Measurements from ENCODE around the gene DIMT1. TPM values are rescaled to one million over a fixed set of nuclear protein-coding genes. Genes with fewer than 3 reads are reported as not detected.
A peak's percentile ranks its signal among the peaks of the same experiment; 100 is the strongest.

The DIMT1 gene
- total RNA-seq, 6 experiments from 2014 or later: 31.0 to 45.9 (median 33.1) TPM

DNA sequence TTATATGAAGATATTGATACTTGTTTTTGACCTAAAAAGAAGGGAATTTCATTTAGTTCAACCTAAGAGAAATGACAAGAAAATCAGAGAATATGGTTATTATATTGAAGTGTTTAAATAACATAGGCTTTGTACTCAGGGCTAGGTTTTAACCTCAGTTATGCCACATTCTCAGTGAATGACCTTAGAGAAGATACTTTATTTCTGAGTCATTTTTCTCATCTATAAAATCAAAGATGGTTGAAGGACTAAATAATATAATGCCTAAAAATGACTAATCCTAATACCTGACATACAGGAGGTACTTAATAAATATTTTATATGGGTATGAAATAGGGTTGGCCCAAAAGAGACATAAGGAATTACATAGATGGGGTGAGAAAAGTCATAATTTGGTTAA, 32.3 kb downstream of the DIMT1 start:
- TF ChIP-seq CTCF (IDR thresholded peaks at IDR 0.05): no peak
- Mint-ChIP-seq H3K4me1 (ENCODE audit: low read depth) (peaks cover 35% of the 10 kb centered on the region), H3K27ac (0 out of 2 replicates have a peak overlapping the region, but pooled peaks have one; percentile 11), H3K27me3 (ENCODE audit: insufficient read depth) (no peaks in the 10 kb centered on the region), H3K4me3 (no peak overlapping the region), H3K9me3 (no peaks in the 10 kb centered on the region), H3K36me3 (ENCODE audit: low read depth) (peaks cover 27% of the 10 kb centered on the region)
- DNase-seq: peak; percentile 6

DNA sequence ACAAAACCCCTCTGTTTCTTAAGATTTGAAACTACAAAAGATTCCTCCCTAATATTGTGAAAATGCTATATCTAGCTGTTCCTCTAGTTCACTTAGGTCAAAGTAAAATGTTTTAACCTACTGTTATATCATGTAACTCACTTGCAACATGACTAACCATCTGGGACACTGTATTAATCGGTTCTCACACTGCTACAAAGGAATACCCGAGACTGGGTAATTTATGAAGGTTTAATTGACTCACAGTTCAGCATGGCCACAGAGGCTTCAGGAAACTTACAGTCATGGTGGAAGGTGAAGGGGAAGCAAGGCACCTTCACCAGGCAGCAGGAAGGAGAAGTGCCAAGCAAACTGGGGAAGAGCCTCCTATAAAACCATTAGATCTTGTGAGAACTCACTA, 34.7 kb downstream of the DIMT1 start:
- no peaks in the 10 kb centered on the region for H3K27me3 Mint-ChIP-seq (ENCODE audit: insufficient read depth)
- no peaks in the 10 kb centered on the region for H3K9me3 Mint-ChIP-seq
- no peak overlapping the region for H3K27ac Mint-ChIP-seq
- no peak for TF ChIP-seq CTCF (IDR thresholded peaks at IDR 0.05)
- peaks cover 24% of the 10 kb centered on the region for H3K36me3 Mint-ChIP-seq (ENCODE audit: low read depth)
- peaks cover 23% of the 10 kb centered on the region for H3K4me1 Mint-ChIP-seq (ENCODE audit: low read depth)
- no peak overlapping the region for H3K4me3 Mint-ChIP-seq
- no peak for DNase-seq

- TF ChIP-seq CTCF (IDR thresholded peaks at IDR 0.05): no peak
- H3K27ac Mint-ChIP-seq: no peak overlapping the region
- no peaks in the 10 kb centered on the region for H3K9me3 Mint-ChIP-seq
- H3K4me3 Mint-ChIP-seq: no peak overlapping the region
- H3K4me1 Mint-ChIP-seq (ENCODE audit: low read depth): no peaks in the 10 kb centered on the region
- peaks cover 20% of the 10 kb centered on the region for H3K36me3 Mint-ChIP-seq (ENCODE audit: low read depth)
- H3K27me3 Mint-ChIP-seq (ENCODE audit: insufficient read depth): no peaks in the 10 kb centered on the region
- DNase-seq: no peak
Observed at GRCh38 chr5:62362701-62363100, 41.0 kb downstream of the DIMT1 start.

DNA sequence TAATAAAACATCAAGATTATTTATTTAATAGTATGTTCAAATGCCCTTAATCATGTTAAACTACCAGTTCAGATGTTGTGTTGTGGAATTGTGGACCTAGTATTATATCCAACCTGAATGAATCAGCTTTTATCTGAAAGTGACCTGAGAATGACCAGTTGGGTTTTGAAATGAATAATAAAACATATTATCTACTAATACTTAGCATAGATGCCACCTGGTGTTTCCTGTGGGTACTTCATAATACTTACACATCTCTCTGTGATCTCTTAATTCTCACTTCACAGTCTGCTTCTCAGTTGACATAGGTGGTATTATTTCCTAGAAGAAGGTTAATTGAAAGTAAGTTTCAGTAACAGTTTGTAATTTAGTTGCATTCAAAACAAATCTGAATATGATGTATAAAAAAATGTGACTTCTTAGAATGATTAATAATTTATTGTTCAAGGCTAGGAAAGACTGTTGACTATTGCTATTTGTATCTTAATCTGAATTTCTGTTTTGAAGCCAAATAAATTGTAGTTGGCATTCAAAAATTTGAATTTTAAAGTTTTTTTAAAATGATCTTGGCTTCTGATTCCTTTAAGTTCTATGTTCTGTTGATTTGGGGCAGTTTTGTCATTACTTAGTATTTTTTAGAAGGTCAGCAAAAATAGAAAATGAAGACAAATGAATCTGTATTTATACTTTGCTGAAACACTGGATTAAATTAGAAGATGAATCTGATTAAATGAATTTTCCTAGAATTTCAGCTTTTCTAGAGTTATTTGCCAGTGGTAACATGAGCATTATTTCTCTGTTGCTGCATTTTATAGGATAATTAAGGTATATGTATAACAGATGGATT, 49.5 kb downstream of the DIMT1 start:
- H3K4me1 Mint-ChIP-seq (ENCODE audit: low read depth): no peaks in the 10 kb centered on the region
- no peaks in the 10 kb centered on the region for H3K9me3 Mint-ChIP-seq
- H3K4me3 Mint-ChIP-seq: no peak overlapping the region
- H3K27ac Mint-ChIP-seq: 0 out of 2 replicates have a peak overlapping the region, but pooled peaks have one; percentile 31
- peak; percentile 83 for TF ChIP-seq CTCF (IDR thresholded peaks at IDR 0.05)
- no peaks in the 10 kb centered on the region for H3K27me3 Mint-ChIP-seq (ENCODE audit: insufficient read depth)
- H3K36me3 Mint-ChIP-seq (ENCODE audit: low read depth): peaks cover 6% of the 10 kb centered on the region; the same call in 1 of the 2 replicates
- peak; percentile 62 for DNase-seq

DNA sequence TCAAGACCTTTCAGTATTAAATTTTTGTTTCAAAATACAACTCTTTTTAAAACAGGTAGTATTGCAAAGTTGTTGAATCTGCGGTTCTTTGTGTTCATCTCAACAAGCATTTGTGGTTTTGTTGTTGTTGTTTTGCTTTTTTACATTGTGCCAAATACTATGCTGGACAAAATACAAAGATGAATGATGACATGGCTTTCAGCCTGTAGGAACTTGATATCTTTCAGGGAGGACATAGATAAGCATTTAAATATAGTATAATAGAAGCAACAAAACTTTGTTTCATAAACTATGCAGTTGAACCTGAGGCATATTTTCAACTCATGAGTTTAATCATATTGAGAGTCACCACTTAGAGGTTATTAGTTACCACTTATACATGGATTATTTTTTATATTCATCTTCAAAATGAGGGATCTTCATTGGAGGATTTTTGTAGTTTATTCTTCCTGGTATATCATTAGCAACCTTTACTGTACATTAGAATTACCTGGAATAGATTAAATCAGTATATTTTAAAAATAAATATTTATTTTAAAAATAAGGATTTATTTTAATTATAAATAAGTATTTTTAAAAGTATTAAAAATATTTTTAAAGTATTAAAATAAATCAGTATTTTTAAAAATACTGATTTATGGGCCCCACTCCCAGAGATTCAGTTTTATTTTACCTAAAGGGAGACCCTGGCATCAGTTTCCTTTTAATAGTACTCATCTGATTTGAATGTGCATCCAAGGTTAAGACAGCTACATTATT, 54.8 kb downstream of the DIMT1 start:
- Mint-ChIP-seq H3K4me1 (ENCODE audit: low read depth) (no peaks in the 10 kb centered on the region), H3K4me3 (no peak overlapping the region), H3K9me3 (no peaks in the 10 kb centered on the region), H3K36me3 (ENCODE audit: low read depth) (peaks cover 6% of the 10 kb centered on the region; the same call in 1 of the 2 replicates), H3K27me3 (ENCODE audit: insufficient read depth) (no peaks in the 10 kb centered on the region), H3K27ac (no peak overlapping the region)
- no peak for DNase-seq
- no peak for TF ChIP-seq CTCF (IDR thresholded peaks at IDR 0.05)
